Measurements from ENCODE around the gene NCR3LG1. TPM values are rescaled to one million over a fixed set of nuclear protein-coding genes. Genes with fewer than 3 reads are reported as not detected.

Gene NCR3LG1
- total and polyA plus RNA-seq, 4 donors, result 0.94 to 5.8 (median 2.2) TPM

GRCh38 chr11:17388609-17389210, 37.1 kb downstream of the NCR3LG1 start, which contains the start of gene KCNJ11:
Gene KCNJ11, minus strand, starts transcription at chr11:17388659. Its CDS starts 568 bp downstream, at chr11:17388091.
- peak in 1 of 3 donors; percentile 12 for DNase-seq
- H3K36me3 ChIP-seq (ENCODE audit: control insufficient read depth in 4 of 4, insufficient read depth in 4 of 4, low read length in 4 of 4), result no peaks in the 10 kb centered on the region
- peaks cover 0 to 12% (median 0%) of the 10 kb centered on the region in 5 donors for H3K4me1 ChIP-seq (ENCODE audit: control insufficient read depth in 5 of 5, insufficient read depth in 5 of 5, low read length in 5 of 5)
- H3K4me3 ChIP-seq, result peak within 1 kb of the TSS; percentile 58
- peak; percentile 37 for ATAC-seq (ENCODE audit: insufficient read depth, low FRiP score)
- peaks cover 0 to 6% (median 4%) of the 10 kb centered on the region in 3 donors for H3K27me3 ChIP-seq (ENCODE audit: control insufficient read depth in 3 of 3, insufficient read depth in 3 of 3, low read length in 2 of 3)
- H3K9ac ChIP-seq (ENCODE audit: insufficient read depth in 1 of 2, low read length in 2 of 2), result no peak within 1 kb of the TSS
- peak within 1 kb of the TSS; percentile 62 to 73 for H3K27ac ChIP-seq (ENCODE audit: low read depth in 1 of 2, low read length in 1 of 2)
- no peaks in the 10 kb centered on the region for H3K9me3 ChIP-seq (ENCODE audit: control insufficient read depth in 4 of 4, insufficient read depth in 3 of 4, low read length in 3 of 4)
- WGBS, 2 donors, result 4 to 7% methylated on average over 39 to 53 of the region's 53 CpGs
- no peak for TF ChIP-seq CTCF (IDR thresholded peaks at IDR 0.05; ENCODE audit: control extremely low read depth, extremely low read depth)

- Histone ChIP-seq H3K36me3 (ENCODE audit: control insufficient read depth in 4 of 4, insufficient read depth in 4 of 4, low read length in 4 of 4) (no peaks in the 10 kb centered on the region), H3K27ac (ENCODE audit: low read depth in 1 of 2, low read length in 1 of 2) (peak overlapping the region; percentile 62 to 73), H3K9me3 (ENCODE audit: control insufficient read depth in 4 of 4, insufficient read depth in 3 of 4, low read length in 3 of 4) (no peaks in the 10 kb centered on the region), H3K4me1 (ENCODE audit: control insufficient read depth in 5 of 5, insufficient read depth in 5 of 5, low read length in 5 of 5) (peaks cover 0 to 12% (median 0%) of the 10 kb centered on the region in 5 donors), H3K9ac (ENCODE audit: insufficient read depth in 1 of 2, low read length in 2 of 2) (no peak overlapping the region), H3K4me3 (peak overlapping the region; percentile 58), H3K27me3 (ENCODE audit: control insufficient read depth in 3 of 3, insufficient read depth in 3 of 3, low read length in 2 of 3) (peaks cover 0 to 6% (median 4%) of the 10 kb centered on the region in 3 donors)
- peak; percentile 12 for TF ChIP-seq CTCF (IDR thresholded peaks at IDR 0.05; ENCODE audit: control extremely low read depth, extremely low read depth)
- WGBS, 2 donors, result 3% methylated on average over 28 to 55 of the region's 55 CpGs
- DNase-seq, result peak; percentile 49 to 74 (median 74)
- peak; percentile 87 for ATAC-seq (ENCODE audit: insufficient read depth, low FRiP score)
Observed at GRCh38 chr11:17389211-17389956, 37.8 kb downstream of the NCR3LG1 start.

- H3K9ac ChIP-seq (ENCODE audit: insufficient read depth in 1 of 2, low read length in 2 of 2), result no peak overlapping the region
- peaks cover 0 to 6% (median 4%) of the 10 kb centered on the region in 3 donors for H3K27me3 ChIP-seq (ENCODE audit: control insufficient read depth in 3 of 3, insufficient read depth in 3 of 3, low read length in 2 of 3)
- DNase-seq (no peak), ATAC-seq (ENCODE audit: insufficient read depth, low FRiP score) (no peak)
- H3K4me3 ChIP-seq, result no peak overlapping the region
- no peaks in the 10 kb centered on the region for H3K9me3 ChIP-seq (ENCODE audit: control insufficient read depth in 4 of 4, insufficient read depth in 3 of 4, low read length in 3 of 4)
- H3K36me3 ChIP-seq (ENCODE audit: control insufficient read depth in 4 of 4, insufficient read depth in 4 of 4, low read length in 4 of 4), result no peaks in the 10 kb centered on the region
- no peak overlapping the region for H3K27ac ChIP-seq (ENCODE audit: low read depth in 1 of 2, low read length in 1 of 2)
- peaks cover 0 to 12% (median 0%) of the 10 kb centered on the region in 5 donors for H3K4me1 ChIP-seq (ENCODE audit: control insufficient read depth in 5 of 5, insufficient read depth in 5 of 5, low read length in 5 of 5)
- TF ChIP-seq CTCF (IDR thresholded peaks at IDR 0.05; ENCODE audit: control extremely low read depth, extremely low read depth), result no peak
- 61 to 66% methylated on average over 10 of the region's 10 CpGs for WGBS, 2 donors
Observed at GRCh38 chr11:17389957-17390649, 38.5 kb downstream of the NCR3LG1 start.
